HG02938 (cell line): ENCODE results near the gene ARHGEF16.

Experiments used
- ATAC-seq: cut with Tn5 transposase; IDR thresholded peaks from one replicate; pipeline ENCODE4 v1.9.1; 2021; ENCODE audit warnings: mild to moderate bottlenecking, moderate library complexity; ENCODE audit not compliant: unreplicated experiment

The ARHGEF16 gene

DNA sequence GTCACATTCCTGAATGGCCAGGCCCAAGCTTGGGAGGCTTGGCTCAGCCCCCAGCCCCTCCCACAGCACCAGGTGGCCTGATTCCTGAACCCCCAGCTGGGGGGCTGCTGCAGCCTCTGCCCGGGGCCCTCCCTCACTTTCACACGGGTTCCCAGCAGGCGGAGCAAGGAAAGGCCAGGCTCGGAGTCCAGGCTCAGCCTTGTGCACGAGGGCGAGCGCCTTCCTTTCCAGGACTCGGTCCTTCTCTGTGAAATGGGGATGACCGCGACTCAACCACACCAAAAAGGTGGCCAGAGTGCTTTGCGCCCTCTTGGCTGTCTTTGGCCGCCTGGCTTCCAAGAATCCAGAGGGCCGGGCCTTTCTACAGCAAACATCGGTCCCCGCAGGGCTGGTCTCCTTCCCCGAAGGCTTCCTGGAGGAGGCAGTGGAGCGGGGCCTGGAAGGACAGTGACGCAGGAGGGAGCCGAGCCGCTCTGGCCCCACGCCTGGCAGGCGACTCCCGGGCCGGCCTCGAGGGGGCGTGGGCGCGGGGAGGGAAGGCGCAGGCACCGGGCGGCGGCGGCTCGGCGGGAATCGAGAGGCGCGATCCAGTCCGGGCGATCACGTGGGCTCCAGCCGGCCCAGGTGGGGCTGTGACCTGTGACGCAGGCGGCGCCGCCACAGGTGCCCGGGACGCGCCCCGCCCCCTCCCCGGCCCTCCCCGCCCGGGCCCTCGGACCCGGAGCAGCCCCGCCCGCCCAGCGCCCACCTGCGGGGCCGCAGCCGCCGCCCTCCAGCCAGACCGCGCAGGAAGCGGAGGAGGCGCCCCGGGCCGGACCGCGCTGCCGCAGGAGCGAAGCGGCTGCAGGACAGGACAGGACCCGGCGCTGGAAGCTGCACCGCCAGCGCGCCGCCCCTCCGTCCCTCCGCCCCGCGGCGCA, at the start of gene ARHGEF16:
Gene ARHGEF16, plus strand, starts transcription at position 775 of the 920 bp plus-strand sequence. CDS start 8,420 bp downstream, outside the sequence.
- no peak for ATAC-seq

DNA sequence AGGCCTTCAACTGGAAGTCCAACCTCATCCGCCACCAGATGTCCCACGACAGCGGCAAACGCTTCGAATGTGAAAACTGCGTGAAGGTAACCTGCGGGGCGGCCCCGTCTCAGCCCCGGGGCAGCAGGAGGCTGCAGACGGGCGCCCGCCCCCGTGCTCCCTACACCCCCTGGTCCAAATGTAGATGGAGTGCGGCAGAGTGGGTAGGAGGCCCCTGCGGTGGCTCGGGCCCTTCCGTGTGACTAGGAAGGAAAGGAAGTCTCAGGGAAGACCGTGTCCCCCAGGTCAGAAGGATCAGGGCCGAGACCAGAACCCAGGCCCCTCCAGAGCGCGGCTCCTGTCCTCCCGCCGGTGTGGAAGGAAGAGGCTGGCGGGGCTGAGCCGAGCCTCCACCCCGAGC, 49.7 kb upstream of the ARHGEF16 start:
- no peak for ATAC-seq

DNA sequence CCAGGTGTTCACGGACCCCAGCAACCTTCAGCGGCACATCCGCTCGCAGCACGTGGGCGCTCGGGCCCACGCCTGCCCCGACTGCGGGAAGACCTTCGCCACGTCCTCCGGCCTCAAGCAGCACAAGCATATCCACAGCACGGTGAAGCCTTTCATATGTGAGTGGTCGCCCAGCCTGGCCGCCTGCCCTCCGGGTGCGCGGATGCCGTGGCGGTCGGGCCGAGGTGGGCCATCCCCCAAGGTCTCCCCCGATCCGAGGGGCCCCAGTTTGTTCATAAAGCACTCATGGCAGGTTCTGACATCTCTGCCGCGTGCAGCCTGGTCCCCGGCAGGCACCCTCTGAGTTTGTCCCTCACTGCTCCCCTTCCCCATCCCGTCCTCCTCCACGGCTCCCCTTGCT, 49.0 kb upstream of the ARHGEF16 start:
- ATAC-seq, result no peak

DNA sequence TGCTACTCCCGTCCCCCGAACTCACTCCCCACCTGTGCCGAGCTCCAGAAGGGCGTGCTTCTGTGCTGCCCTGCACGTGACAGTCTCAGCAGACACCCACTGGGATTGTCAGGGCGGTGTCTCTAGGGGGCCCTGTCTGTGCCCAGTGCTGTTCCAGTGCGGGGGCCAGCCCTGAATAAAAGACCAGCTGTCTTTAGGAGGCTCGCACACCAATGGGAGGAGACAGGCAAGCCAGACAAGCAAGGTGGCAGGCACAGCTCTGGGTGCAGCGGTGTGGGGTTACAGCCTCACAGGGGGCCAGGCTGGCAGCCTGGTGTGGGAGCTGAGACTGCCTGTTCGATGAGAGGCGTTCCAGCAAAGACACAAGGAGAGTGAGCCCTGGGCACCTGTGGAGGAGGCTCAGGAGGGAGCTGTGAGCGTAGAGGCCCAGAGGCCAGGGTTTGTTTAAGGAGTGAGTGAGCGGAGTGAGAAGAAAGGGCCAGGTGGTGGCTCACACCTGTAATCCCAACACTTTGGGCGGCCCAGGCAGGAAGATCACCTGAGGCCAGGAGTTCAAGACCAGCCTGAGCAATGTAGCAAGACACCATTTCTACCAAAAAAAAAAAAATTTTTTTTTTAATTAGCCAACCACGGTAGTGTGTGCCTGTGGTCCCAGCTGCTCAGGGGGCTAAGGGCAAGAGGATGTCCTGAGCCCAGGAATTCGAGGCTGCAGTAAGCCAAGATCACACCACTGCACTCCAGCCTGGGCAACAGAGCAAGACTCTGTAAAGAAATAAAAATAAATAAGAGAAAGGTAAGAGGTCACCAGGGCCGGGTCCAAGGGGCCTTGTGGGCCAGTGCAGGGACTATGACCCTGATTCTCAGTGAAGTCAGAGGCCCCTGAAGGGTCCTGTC, 48.2 kb upstream of the ARHGEF16 start:
- no peak for ATAC-seq

DNA sequence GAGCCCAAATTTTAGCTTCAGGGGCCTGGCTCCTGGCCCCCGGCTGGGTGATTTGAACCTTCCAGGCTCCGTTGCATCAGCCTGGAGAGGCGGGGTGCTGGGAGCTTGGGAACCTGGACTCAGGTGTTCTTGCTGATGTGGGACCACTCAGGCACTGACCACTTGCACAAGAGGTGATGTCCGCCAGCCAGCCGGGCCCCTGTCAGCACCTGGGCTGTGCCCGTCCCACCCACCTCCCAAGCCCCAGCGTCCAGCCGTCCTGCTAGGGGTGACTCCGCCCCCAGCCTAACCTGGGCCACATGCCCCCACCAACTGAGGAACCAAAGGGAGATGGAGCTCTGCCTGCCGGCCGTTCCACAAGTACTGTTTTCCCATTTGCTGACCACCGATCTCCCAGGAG, 47.4 kb upstream of the ARHGEF16 start:
- no peak for ATAC-seq

DNA sequence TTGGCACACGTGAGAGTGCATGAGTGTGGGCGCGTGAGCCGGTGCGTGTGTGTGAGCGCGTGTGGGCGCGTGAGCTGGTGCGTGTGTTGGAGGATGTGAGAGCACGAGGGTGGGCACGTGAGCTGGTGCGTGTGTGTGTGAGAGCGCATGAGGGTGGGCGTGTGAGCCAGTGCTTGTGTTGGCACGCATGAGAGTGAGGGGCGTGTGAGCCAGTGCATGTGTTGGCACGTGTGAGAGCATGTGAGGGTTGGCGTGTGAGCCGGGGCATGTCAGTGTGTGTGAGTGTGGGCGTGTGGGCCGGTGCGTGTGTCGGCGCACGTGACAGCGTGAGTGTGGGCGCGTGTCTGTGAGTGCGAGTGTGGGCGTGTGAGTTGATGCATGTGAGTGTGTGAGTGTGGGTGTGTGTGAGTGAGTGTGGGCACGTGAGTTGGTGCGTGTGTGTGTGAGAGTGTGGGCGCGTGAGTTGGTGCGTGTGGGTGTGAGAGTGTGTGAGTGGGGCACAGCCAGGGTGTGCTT, 45.7 kb upstream of the ARHGEF16 start:
- ATAC-seq, result no peak

DNA sequence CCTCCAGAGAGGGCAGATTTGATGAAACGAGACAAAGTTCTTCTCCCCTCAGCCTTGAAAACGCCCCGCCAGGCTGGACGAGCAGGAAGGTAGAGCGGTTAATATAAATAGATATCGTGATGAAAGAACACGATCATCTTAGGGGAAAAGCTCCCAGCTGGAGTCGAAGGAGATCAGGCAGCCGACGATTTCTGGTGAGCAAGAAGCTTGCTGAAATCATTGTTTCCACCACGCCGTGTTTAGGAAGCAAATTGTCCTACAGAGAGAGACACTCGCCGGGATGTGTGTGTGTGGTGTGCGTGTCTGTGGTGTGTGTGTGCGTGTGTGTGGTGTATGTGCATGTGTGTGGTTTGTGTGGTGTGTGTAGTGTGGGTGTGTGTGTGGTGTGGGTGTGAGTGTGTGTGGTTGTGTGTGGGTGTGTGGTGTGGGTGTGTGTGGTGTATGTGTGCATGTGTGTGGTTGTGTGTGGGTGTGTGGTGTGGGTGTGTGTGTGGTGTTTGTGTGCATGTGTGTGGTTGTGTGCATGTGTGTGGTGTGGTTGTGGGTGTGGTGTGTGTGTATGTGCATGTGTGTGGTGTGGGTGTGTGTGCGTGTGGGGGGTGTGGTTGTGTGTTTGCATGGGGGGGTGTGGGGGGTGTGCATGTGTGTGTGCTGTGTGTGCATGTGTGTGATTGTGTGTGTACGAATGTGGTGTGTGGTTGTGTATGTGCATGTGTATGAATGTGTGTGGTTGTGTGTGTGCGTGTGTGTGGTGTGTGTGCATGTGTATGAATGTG, 44.9 kb upstream of the ARHGEF16 start:
- ATAC-seq, result no peak

DNA sequence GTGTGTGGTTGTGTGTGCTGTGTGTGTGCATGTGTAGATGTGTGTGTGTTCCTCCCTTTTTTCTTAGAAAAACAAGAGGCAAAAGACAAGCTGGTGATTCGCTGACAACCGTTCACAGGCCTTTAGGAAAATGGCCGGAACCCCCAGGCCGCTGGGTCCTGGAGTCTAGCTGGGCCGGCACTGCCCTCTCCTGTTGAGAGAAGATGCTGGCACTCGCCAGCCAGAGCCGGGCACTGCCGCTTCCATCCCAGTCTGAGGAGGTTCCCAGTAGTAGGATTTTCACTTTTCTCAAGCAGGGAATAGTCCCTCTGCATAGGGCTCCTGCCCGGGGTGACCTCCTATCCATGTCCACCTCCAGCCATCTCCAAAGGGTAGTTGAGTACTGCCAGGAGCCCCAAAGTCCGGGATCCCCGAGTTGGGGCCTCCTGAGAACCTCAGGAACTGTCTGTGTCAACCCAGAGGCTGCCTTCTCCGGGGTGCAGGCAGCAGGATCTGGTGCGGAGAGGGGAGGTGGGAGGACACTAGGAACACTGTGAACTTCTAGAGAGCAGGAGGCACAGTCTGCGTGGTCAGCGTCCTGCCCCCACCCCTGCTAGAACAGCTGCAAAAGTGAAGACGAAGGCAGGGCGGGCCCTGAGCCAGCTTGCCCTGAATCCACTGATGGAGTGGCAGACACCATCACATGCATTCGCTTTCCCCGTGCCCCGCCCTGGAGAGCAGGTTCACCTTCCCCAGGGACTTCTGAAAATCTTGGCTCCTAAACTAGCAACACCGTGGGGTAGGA, 44.1 kb upstream of the ARHGEF16 start:
- ATAC-seq, result no peak

DNA sequence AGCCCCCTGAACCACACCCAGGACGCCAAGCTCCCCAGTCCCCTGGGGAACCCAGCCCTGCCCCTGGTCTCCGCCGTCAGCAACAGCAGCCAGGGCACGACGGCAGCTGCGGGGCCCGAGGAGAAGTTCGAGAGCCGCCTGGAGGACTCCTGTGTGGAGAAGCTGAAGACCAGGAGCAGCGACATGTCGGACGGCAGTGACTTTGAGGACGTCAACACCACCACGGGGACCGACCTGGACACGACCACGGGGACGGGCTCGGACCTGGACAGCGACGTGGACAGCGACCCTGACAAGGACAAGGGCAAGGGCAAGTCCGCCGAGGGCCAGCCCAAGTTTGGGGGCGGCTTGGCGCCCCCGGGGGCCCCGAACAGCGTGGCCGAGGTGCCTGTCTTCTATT, 42.7 kb upstream of the ARHGEF16 start:
- ATAC-seq, result no peak

DNA sequence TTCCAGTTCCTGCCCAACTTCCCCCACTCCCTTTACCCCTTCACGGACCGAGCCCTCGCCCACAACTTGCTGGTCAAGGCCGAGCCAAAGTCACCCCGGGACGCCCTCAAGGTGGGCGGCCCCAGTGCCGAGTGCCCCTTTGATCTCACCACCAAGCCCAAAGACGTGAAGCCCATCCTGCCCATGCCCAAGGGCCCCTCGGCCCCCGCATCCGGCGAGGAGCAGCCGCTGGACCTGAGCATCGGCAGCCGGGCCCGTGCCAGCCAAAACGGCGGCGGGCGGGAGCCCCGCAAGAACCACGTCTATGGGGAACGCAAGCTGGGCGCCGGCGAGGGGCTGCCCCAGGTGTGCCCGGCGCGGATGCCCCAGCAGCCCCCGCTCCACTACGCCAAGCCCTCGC, 42.1 kb upstream of the ARHGEF16 start:
- ATAC-seq, result no peak

DNA sequence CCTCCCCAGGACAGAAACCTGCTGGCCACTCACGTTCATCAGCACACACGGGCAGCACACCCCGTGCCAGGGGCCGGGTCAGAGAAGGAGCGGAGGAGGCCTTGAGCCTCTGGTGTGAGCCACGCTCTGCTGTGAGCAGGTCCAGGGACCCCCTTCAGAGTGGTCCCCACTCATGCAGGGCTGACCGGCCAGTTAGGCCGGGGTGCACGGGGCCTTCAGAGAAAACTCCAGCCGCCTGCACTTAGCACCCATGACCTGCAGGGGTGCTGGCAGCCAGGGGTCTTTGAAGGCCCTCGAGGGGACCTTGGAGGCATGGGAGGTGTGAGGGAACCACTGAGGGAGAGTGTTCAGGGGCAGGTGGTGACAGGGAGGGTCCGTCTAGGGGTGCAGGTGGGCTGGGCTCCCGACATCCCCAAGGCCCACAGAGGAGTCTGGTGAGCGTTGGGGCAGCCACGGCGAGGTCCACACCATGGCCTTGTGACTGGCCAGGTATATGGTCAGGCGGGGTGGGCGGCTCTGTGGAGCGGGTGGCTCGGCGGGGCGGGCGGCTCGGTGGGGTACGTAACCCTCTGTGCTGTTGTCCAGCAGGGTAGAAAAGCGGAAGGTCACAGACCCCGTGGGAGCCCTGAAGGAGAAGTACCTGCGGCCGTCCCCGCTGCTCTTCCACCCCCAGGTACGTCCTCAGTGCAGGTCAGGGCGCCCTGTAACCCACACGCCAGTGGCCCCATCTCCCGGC, 40.3 kb upstream of the ARHGEF16 start:
- ATAC-seq, result no peak

DNA sequence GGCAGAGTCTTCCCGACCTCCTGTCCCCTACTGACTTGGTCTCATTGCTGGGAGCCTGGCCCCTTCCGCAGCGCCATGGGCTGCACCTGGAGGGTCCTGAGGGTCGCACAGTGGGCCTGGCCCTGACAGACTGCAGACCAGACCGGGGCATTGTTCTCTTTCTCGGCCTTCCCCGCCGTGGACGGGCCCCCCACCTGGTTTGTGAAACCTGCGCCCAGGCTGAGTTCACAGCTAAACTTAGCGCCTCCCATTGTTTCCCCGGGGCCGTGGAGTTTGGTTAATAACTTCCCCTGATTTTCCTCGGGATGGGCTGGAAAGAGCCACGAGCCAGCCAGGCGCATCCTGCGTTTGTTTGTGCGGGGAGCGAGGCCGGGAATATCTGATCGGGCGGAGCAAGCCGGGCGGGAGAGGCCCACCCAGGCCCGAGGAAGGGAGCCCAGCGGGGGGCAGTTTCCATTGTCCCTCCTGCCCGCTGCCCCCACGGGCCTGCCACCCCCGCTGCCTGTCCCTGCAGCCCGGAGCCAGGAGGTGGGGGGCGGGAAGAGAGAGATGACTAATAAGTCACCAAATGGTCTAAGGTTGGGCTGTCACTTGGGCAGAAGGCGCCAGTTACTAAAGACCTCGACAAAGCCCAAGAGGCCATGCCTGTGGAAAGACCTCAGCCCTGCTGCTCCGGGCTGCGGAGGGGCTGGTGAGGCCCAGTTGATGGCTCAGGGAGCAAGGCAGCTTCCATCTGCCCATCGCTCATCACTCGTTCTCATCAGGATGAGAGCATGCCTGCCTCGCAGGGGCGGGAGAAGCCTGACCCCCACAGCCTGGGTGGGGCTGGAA, 39.0 kb upstream of the ARHGEF16 start:
- no peak for ATAC-seq

DNA sequence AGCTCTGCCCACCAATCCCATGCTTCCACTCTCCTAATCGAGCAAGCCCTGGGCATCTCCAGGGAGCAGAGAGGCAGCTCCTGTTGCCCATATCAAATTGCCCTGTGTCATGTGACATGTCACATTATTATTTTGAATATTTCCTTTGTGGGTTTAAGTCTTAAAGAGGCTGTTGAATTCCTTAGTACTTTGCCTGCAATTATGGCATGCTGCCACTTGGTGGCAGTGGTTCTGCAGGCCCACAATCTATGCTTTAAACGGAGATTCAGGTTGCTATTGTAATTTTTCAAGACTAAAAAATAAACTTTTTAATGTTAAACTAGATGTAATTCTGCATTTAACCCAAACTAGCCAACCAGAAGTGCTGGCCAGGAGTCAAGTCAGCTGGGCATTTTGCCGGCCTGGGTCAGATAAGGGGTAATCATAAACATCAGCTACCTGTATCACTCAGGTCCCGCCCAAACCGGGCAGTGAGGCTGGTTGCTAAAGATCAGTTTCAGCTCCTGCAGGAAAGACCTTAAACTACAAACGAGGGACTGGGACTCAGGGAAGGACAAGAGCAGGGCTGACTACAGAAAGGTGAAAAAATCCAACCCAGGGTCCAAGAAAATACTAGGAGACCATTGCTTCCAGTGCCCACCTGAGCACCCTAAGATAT, 37.3 kb upstream of the ARHGEF16 start:
- no peak for ATAC-seq

DNA sequence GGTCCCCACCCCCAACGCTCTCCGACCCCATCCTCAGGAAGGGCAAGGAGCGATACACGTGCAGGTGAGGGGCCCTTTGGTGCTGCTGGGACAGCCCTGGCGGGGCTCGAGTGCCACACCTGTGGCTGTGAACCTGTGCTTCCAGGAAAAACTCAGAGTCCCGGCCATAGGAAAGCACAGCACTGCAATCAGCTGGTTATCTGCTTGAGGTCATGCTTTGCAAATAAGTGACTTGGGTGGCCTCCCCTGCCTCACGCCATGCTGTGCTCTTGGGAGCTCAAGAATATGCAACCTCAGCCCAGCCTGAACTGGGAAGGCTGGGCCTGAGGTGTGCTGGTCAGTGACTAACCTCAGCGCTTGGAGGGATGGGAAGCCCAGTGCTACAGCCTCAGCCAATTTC, 36.5 kb upstream of the ARHGEF16 start:
- no peak for ATAC-seq

DNA sequence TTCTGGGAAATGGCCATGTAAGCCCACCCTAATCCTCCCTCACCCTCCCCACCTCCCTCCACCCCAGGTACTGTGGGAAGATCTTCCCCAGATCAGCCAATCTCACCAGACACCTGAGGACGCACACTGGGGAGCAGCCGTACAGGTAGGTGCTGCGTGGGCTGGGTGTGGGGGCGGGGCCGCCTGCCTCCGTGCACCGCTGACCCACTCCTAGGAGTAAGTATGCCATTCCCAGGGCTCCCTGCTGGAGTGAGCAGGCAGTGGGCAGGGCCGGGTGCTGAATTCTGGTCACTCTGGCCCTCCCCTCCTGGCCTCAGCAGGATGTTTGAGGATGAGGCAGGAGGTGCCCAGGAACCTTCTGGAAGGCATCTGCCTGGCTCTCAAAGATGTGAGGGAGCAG, 35.9 kb upstream of the ARHGEF16 start:
- ATAC-seq, result no peak

DNA sequence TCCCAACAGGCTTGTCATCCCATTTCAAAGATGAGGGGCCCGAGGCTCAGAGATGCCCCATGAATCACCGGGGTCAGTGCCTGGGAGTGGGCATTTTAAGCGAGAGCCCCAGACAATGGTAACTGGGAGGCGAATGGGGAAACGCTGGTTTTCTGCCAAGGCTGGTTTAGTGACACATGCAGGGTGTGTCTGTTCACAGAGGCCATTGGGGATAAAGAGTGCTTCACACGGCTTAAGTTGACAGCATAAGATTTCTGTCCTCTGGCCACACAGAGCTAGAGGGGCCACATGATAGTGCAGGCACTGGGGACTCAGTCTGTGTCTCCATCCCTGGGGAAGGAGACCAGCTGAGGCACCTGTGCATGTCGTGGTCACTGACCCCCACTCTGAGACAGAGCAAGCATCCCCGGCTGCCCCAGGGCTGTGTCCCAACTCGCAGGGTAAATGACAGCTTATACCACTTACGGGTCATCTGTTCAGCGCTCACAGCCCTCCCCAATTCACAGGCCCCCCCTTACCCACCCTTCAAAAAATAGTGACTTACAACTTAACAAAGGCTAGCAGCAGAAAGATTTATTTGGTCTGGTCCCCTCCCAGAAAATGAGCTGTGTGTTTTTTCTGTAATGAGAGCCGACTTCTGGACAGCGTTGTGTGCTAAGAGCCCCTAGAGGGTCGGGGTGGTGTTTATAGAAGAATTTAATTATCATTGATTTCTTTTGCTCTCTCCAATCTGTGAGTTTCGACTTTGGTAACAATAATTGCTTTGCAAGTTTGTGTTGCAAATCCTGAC, 34.9 kb upstream of the ARHGEF16 start:
- no peak for ATAC-seq
